Left lung (tissue), 10 donors: Measurements from ENCODE around the gene C3orf18. TPM values are rescaled to one million over a fixed set of nuclear protein-coding genes. Genes with fewer than 3 reads are reported as not detected.
A peak's percentile ranks its signal among the peaks of the same experiment; 100 is the strongest.

Experiments used
- ATAC-seq: fragments of 200-7000 bp; cut with Tn5 transposase; one replicate; pipeline ENCODE4 v1.9.1; 2020; ENCODE audit warnings: moderate library complexity
- DNase-seq, 4 donors: peaks; one replicate each; pipeline ENCODE4 v3.0.0-alpha.2; 2013 to 2020
- H3K27ac ChIP-seq, 2 donors: fragments of 200-600 bp; sonication (generic) in 1 of 2; one replicate each; pipeline versions ENCODE4 v1.5.0 to v1.8.0; 2020 to 2021
- H3K27me3 ChIP-seq, 2 donors: fragments of 200-600 bp; sonication (generic) in 1 of 2; one replicate each; pipeline versions ENCODE4 v1.5.0 to v1.8.0; 2020 to 2021
- H3K36me3 ChIP-seq, 2 donors: fragments of 200-600 bp; sonication (generic) in 1 of 2; one replicate each; pipeline versions ENCODE4 v1.5.0 to v1.8.0; 2020 to 2021
- H3K4me1 ChIP-seq, 2 donors: fragments of 200-600 bp; one replicate each; pipeline ENCODE4 v1.8.0; 2021
- H3K4me3 ChIP-seq, 2 donors: fragments of 200-600 bp; sonication (generic) in 1 of 2; one replicate each; pipeline versions ENCODE4 v1.5.0 to v1.8.0; 2020 to 2021; ENCODE audit warnings: mild to moderate bottlenecking in 1 of 2
- H3K9me3 ChIP-seq, 2 donors: fragments of 200-600 bp; sonication (generic) in 1 of 2; one replicate each; pipeline versions ENCODE4 v1.5.0 to v1.8.0; 2020 to 2021
- CTCF ChIP-seq, 2 donors: fragments of 200-600 bp; sonication (generic) in 1 of 2; IDR thresholded peaks; one replicate each; pipeline versions ENCODE4 v1.5.0 to v1.8.0; 2021; ENCODE audit warnings: antibody characterized with exemption in 2 of 2
- intact Hi-C, 2 donors: fragments of 100-400 bp; cut with DNase I; formaldehyde crosslinking; loops; one replicate each; pipeline versions ENCODE4 v1.11.2 to v1.14.2; 2022
- polyA plus RNA-seq, 6 donors: library from polyadenylated mRNA; unstranded; fragments of 120-200 nt; gene quantifications; one replicate each; pipeline ENCODE4 v1.2.1, GENCODE V29; 2013; ENCODE audit not compliant: insufficient read length in 6 of 6
- total RNA-seq, 2 donors: library from RNA; stranded (reverse); fragmentation: NEBNext Ultra II Directional; extraction: Animal tissue kit (Norgen Biotek cat#: 25700); gene quantifications; one replicate each; pipeline ENCODE4 v1.2.1, GENCODE V29; 2021
- donor health status: DM: no; HTN: yes; CAD: no.
- donor health status: DM: no; HTN: no; CAD: no.

C3orf18 gene
- total and polyA plus RNA-seq, 8 donors: 6.2 to 24.5 (median 21.4) TPM

DNA sequence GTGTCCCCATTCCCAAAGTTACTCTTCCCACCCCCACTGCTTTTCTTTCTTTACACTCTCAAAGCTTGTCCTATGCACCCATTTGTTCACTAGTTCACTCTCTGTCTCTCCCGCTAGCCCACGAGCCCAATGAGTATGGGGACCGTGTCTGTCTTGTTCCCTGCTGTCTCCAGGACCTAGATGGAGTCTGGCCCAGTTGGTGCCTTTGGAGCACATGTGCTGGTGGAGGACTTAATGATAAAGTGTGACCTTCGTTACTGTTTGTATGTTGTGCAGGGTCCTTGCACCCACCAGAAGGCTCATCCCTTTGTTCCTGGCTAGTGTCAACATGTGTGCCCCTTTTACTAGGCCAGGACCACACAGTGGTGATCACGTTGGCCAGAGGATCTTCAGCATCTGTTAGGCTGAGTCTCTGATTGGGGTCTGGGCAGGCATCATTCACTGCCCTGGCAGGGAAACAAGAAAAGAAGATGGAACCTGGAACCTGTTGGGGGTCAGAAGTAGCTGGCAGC, 36.6 kb upstream of the C3orf18 start:
- Histone ChIP-seq H3K4me3 (no peak overlapping the region), H3K9me3 (no peaks in the 10 kb centered on the region), H3K36me3 (peaks cover 0 to 53% of the 10 kb centered on the region in 2 donors), H3K4me1 (peaks cover 50 to 100% of the 10 kb centered on the region in 2 donors), H3K27me3 (no peaks in the 10 kb centered on the region), H3K27ac (peak overlapping the region; percentile 94 to 98)
- DNase-seq (no peak), ATAC-seq (no peak)
- no peak for TF ChIP-seq CTCF (IDR thresholded peaks at IDR 0.05)
- intact Hi-C loops: no loop called here

GRCh38 chr3:50603261-50604109, 35.9 kb upstream of the C3orf18 start:
- intact Hi-C loops: no loop called here
- H3K4me1 ChIP-seq: peaks cover 50 to 94% of the 10 kb centered on the region in 2 donors
- no peak for TF ChIP-seq CTCF (IDR thresholded peaks at IDR 0.05)

GRCh38 chr3:50602595-50603191, 35.1 kb upstream of the C3orf18 start:
- TF ChIP-seq CTCF (IDR thresholded peaks at IDR 0.05): no peak
- Histone ChIP-seq H3K27ac (peak overlapping the region; percentile 94 to 98), H3K27me3 (no peaks in the 10 kb centered on the region), H3K4me1 (peaks cover 50 to 86% of the 10 kb centered on the region in 2 donors), H3K9me3 (no peaks in the 10 kb centered on the region), H3K36me3 (peaks cover 0 to 39% of the 10 kb centered on the region in 2 donors), H3K4me3 (no peak overlapping the region)
- DNase-seq: peak in 2 of 4 donors; percentile 59 to 77
- intact Hi-C loops: no loop called here
- ATAC-seq: peak; percentile 6

More at GRCh38 chr3:50603261-50604109, 35.9 kb upstream of the C3orf18 start:
- Histone ChIP-seq H3K27ac (peak overlapping the region; percentile 94 to 98), H3K36me3 (peaks cover 0 to 47% of the 10 kb centered on the region in 2 donors), H3K9me3 (no peaks in the 10 kb centered on the region), H3K4me3 (no peak overlapping the region), H3K27me3 (no peaks in the 10 kb centered on the region)
- DNase-seq (peak in 1 of 4 donors; percentile 29), ATAC-seq (no peak)

- peaks cover 45 to 69% of the 10 kb centered on the region in 2 donors for H3K4me1 ChIP-seq
- H3K27me3 ChIP-seq: no peaks in the 10 kb centered on the region
- H3K9me3 ChIP-seq: no peaks in the 10 kb centered on the region
- TF ChIP-seq CTCF (IDR thresholded peaks at IDR 0.05): no peak
- intact Hi-C loops: no loop called here
- H3K4me3 ChIP-seq: peak overlapping the region in 1 of 2 donors; percentile 19
- peak; percentile 94 to 98 (median 98) for DNase-seq
- peaks cover 0 to 22% of the 10 kb centered on the region in 2 donors for H3K36me3 ChIP-seq
- H3K27ac ChIP-seq: peak overlapping the region; percentile 94 to 98
- peak; percentile 64 for ATAC-seq
Observed at GRCh38 chr3:50600841-50601591, 33.5 kb upstream of the C3orf18 start.
